NAMALWA (cell line): ENCODE data around the gene GBP1.
"Not testable (repeated sequence)": the region's sequence is repeated elsewhere in the genome, so short reads cannot be mapped to it uniquely, and the experiment has no call there.

Experiments
- DNase-seq: peaks from one replicate; pipeline ENCODE4 v3.0.0-alpha.2; 2015; ENCODE audit warnings: low spot score

GBP1 gene, protein sequence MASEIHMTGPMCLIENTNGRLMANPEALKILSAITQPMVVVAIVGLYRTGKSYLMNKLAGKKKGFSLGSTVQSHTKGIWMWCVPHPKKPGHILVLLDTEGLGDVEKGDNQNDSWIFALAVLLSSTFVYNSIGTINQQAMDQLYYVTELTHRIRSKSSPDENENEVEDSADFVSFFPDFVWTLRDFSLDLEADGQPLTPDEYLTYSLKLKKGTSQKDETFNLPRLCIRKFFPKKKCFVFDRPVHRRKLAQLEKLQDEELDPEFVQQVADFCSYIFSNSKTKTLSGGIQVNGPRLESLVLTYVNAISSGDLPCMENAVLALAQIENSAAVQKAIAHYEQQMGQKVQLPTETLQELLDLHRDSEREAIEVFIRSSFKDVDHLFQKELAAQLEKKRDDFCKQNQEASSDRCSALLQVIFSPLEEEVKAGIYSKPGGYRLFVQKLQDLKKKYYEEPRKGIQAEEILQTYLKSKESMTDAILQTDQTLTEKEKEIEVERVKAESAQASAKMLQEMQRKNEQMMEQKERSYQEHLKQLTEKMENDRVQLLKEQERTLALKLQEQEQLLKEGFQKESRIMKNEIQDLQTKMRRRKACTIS

GRCh38 chr1:89065079-89065868 is at the start of gene GBP1:
TSS of gene GBP1 (minus strand) at chr1:89065208. CDS start at chr1:89063234, 1,974 bp downstream.
- peak; percentile 14 for DNase-seq

GRCh38 chr1:89114662-89115061 is 49.7 kb upstream of the GBP1 start:
- DNase-seq = no peak

DNA sequence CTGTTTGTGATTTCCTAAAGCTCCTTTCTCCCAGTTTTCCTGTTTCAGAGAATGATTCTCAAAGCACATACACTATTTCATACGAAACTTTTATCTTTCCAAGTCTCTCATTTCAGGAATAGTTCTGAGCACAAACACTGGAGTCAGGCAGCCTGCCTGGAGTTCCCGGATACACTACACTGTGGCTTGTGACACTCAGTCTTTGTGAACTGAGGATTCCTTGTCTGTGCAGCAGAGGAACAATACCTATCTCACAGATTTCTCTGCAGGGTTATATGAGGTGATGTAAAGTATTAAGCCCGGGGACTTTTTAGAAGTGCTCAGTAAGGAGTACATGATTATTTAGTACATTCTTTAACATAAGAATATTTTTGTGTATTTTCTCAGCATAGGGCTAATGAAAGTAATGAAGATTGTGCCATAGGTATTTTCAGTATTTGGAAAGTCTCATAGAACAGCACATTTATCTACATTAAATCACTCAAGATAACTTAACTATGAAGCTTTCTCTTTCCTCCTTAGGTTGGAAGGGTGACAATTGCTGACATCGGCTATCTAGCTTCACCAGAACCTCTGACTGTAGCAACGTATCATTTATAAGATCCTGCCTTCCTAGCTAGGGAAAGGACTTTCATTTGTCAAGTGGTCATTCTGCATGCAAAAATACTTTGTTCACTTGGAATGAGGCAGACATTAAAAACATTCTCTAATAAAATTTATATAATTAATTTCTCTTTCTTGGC is 48.0 kb upstream of the GBP1 start:
- no peak for DNase-seq

DNA sequence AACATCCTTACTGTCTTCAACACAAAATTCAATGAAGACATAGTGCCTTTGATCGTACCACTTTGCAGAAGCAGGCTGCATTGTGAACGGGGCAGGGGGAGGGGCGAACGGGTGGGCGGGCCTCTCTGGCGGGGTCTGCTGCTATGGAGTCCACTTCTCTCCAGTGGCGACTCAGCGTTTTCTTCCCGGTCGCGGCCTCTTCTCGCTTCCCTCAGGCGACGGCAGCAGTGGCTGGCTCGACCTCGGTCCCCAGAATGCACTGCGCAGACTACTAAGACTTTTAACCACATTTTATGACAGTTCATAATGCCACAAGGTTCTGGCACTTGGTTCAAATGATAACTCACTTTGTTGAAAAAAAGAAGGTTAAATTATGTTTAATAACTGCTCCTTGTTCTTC is 39.7 kb upstream of the GBP1 start:
- no peak for DNase-seq

GRCh38 chr1:89104147-89104546 is 39.1 kb upstream of the GBP1 start:
- no peak for DNase-seq

DNA sequence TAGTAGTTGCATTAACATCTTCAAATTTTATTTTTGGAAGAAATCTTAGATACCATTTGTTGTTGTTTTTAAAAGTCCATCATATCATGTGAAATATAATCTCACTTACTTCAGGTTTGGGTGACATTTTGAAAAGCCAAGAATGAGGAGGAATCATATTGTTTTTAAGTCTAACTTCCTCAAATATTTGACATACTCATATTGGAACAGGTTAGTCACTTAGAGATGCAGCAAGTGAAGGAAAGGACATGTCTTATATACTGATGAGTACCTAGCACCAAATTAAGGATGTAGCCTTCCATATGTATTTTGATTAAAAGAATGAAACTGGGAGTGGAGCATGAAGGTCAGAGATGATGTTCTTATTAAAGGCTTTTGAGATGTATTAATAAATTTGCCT is 37.0 kb upstream of the GBP1 start:
- DNase-seq = no peak

- no peak for DNase-seq
Measured at GRCh38 chr1:89100412-89100811, 35.4 kb upstream of the GBP1 start.

DNA sequence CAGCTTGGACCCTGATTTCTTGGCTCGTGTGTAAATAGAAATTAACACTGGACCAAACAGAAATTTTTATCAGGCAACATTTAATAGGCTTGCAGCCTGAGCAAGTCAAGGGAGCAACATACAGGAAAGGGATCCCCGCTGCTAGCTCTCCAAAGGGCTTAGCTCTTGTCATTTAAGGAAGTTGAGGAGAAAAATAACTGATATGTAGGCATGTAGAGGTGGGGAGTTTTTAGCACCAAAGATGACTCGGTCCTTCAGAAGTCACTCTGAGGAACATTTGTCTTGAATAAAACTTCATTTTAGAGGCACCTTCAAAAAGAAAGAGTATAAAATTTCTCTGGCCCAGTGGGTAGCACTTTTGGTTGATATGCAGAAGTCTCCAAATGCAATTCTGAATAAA is 33.8 kb upstream of the GBP1 start:
- DNase-seq = no peak

- no peak for DNase-seq
Measured at GRCh38 chr1:89095737-89096136, 30.7 kb upstream of the GBP1 start.

- no peak for DNase-seq
Measured at GRCh38 chr1:89089962-89090361, 25.0 kb upstream of the GBP1 start.

- no peak for DNase-seq
Measured at GRCh38 chr1:89088572-89088971, 23.6 kb upstream of the GBP1 start.

DNA sequence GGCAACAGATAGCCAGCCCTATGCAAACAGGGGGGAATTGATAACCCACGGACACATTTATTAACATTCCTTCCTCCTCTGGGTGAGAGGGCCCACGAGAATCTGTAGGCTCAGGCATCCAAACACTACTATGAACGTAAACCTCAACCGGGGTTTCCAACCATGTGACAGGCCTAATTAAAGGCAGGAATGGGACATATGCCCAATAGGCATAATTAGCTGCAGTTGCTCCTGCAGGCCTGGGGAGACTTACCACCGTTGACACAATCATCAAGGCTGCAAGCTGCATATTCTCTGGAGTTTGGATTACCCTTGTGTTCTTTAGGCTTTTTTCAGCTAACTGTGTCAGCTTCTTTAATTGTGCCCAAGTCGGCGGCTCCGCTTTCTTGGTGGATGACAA is 22.2 kb upstream of the GBP1 start:
- no peak for DNase-seq

- DNase-seq = peak; percentile 63
Measured at GRCh38 chr1:89085781-89086180, 20.8 kb upstream of the GBP1 start.

DNA sequence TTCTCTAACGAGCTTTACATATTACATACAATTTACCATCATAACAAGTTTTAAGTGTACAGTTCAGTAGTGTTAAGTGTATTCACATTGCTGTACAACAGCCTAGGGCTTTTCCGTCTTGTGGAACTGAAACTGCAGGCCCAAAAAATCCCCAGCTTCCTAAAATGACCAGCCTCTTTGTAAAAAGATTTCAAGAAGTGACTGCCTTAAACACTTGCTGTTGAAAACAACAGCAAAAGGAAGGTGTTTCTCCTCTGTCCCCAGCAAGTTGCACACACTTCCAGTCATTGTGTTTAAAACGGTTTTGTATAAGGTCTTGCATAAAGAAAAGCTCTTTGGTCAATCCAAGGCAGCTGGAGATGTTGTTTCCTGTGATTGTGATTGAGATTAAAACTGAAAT is 16.0 kb upstream of the GBP1 start:
- no peak for DNase-seq

- not testable (repeated sequence) for DNase-seq
Measured at GRCh38 chr1:89080068-89080467, 15.1 kb upstream of the GBP1 start.

- not testable (repeated sequence) for DNase-seq
Measured at GRCh38 chr1:89072466-89073065, 7.6 kb upstream of the GBP1 start.

DNA sequence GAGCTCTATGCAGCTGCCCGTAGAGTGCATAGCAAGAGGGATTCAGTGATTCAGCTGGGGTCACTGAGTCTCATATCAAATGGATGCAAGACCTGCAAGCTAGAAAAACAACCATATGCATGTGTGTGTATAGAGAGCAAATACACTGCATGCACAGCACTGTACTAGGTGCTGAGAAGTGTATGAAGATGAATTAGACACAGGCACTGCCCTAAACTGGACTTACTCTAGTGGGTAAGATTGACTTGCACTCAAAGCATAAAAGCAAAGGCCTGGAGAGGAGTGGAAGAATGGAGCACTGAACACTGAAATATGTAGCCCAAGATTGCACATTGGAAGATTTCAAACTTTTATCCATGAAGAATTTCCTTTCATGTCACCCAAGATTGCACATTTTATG is 5.5 kb upstream of the GBP1 start:
- DNase-seq = no peak

DNA sequence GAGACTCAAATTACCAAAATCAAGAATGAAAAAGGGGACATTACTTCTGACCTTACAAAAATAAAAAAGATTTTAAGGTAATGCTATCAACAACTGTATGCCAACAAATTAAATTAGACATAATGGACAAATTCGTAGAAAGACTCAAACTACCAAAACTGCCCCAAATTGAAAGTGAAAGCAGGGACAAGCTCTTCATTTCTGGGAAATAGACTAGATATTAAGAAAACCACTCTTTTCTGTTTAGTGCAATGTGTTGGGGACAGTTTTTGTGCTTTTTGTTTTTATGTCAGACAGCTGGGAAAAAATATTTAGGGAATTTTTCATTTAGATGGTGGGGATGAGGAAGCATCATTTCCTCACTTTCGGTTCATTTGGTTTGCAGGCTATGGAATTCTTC is 4.9 kb upstream of the GBP1 start:
- peak; percentile 15 for DNase-seq

DNA sequence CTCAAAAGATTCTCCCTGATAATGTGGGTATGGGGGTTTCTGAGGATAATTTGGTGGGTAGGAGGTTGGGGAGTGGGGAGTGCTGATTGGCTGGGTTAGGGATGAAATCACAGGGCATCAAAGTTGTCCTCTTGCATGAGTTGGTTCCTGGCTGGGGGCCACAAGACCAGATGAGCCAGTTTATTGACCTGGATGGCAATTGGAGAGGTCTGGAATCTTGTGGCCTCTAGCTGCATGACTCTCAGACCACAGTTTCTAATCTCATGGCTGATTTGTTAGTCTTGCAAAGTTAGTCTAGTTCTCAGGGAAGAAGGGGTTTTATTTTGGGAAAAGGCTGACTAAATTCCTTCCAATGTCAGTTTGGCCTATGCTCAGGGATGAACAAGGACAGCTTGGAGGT is 3.3 kb upstream of the GBP1 start:
- no peak for DNase-seq

DNA sequence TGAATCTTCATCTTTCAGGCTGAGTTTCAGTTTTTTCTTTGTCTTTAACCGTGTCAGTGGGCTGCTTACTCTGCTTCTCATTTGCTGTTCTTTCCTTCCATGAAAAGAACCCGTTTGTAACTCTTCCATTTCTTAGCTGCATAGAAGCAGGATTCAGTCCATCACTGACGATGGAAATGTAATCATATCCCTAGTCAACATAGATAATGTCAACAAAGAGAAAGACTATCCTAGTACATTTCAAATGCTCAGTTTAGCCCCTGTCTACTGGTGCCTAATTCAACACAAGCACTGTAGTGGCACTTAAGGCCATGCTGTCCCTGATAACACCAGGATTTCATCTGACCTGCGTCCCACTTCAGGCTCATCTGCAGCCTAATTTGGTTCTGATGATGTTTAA is 376 bp downstream of the GBP1 start:
- no peak for DNase-seq

GRCh38 chr1:89063094-89063493 is 1.9 kb downstream of the GBP1 start:
- DNase-seq = no peak

DNA sequence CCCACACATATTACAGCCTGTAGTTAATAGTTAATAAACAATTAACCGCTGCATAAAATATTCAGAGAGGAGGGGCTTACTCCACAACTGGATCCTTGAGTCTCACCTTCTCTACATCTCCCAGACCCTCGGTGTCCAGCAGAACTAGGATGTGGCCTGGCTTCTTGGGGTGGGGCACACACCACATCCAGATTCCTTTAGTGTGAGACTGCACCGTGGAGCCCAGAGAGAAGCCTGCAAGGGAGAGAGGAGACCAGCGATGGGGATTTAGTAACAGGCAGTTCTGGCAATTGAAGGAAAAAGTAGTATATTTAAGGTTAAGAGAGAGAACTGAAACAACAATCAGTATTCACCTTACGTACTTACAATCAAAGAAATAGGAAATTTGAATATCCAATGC is 4.9 kb downstream of the GBP1 start:
- no peak for DNase-seq
